Esophagus squamous epithelium (tissue), 4 donors: ENCODE measurements around the gene AKNA.

ENCODE experiments used
- POLR2A ChIP-seq, 4 donors: fragments of 450-650 bp; IDR thresholded peaks; one replicate each; pipeline ENCODE4 v1.6.1; 2017; ENCODE audit warnings: antibody characterized with exemption in 4 of 4, mild to moderate bottlenecking in 4 of 4, moderate library complexity in 3 of 4
- TF ChIP-seq, protein P1 (sequence below), 6 experiments: fragments of 450-650 bp in 4 of 6; fragments of 200-600 bp in 2 of 6; sonication (generic) in 2 of 6; IDR thresholded peaks; one replicate each; pipeline ENCODE4 v1.5.1; 2016 to 2019; ENCODE audit warnings: antibody characterized with exemption in 6 of 6, mild to moderate bottlenecking in 4 of 6, moderate library complexity in 4 of 6

DNA sequence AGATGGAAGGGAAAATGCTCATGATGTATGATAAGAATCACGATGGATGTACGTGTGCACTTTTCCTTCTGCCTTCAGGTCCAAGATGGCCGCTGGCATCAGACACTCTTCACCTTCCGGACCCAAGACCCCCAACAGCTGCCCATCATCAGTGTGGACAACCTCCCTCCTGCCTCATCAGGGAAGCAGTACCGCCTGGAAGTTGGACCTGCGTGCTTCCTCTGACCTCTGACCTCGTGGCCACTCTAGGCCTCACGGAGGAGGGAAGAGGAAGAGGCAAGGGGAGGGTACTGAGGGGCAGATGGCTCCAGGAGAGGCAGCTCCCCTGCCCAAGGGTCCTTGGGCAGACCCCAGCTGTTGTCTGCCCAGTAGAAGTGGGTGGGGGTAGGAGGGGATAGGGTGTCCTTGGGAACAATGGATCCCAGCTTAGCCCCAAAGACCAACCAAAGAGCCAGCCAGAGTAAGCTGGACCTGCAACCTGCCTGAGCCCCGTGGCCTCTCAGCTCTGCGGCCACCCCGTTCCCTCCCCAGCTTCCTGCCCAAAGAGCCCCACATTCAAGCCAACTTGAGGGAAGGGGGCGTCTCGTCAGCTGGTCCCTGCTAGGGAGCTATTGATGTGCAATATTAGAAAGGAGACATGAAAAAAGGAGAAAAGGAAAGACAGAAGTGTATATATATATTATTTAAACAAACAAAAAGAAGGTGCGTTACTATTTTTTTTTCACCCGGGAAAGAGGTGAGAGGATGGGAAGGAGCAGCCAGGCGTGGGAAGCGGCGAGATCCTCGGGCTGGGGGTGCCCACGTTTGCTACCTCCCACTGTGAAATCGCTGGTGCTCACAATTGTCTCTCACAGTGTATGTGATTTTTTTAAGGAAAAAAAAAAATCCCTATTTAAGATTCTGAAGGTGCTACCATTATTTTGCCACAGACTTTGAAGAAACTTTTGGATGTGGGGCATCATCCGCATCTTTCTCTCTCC, 77.0 kb downstream of the AKNA start:
- TF ChIP-seq, protein P1, sequence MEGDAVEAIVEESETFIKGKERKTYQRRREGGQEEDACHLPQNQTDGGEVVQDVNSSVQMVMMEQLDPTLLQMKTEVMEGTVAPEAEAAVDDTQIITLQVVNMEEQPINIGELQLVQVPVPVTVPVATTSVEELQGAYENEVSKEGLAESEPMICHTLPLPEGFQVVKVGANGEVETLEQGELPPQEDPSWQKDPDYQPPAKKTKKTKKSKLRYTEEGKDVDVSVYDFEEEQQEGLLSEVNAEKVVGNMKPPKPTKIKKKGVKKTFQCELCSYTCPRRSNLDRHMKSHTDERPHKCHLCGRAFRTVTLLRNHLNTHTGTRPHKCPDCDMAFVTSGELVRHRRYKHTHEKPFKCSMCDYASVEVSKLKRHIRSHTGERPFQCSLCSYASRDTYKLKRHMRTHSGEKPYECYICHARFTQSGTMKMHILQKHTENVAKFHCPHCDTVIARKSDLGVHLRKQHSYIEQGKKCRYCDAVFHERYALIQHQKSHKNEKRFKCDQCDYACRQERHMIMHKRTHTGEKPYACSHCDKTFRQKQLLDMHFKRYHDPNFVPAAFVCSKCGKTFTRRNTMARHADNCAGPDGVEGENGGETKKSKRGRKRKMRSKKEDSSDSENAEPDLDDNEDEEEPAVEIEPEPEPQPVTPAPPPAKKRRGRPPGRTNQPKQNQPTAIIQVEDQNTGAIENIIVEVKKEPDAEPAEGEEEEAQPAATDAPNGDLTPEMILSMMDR (IDR thresholded peaks at IDR 0.05): no peak
- no peak for TF ChIP-seq POLR2A (IDR thresholded peaks at IDR 0.05)
